22Rv1 (cell line): ENCODE results near the gene RHBDD2.

Source experiments
- ZFX ChIP-seq: fragments of 450-650 bp; IDR thresholded peaks from 2 replicates; pipeline ENCODE4 v1.6.1; 2017; ENCODE audit warnings: antibody characterized with exemption, borderline replicate concordance
- TF ChIP-seq, protein P1 (sequence below): fragments of 450-650 bp; IDR thresholded peaks from 2 replicates; pipeline ENCODE4 v1.5.1; 2017; ENCODE audit warnings: mild to moderate bottlenecking

- TF ChIP-seq, protein P1, sequence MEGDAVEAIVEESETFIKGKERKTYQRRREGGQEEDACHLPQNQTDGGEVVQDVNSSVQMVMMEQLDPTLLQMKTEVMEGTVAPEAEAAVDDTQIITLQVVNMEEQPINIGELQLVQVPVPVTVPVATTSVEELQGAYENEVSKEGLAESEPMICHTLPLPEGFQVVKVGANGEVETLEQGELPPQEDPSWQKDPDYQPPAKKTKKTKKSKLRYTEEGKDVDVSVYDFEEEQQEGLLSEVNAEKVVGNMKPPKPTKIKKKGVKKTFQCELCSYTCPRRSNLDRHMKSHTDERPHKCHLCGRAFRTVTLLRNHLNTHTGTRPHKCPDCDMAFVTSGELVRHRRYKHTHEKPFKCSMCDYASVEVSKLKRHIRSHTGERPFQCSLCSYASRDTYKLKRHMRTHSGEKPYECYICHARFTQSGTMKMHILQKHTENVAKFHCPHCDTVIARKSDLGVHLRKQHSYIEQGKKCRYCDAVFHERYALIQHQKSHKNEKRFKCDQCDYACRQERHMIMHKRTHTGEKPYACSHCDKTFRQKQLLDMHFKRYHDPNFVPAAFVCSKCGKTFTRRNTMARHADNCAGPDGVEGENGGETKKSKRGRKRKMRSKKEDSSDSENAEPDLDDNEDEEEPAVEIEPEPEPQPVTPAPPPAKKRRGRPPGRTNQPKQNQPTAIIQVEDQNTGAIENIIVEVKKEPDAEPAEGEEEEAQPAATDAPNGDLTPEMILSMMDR = no peak
- TF ChIP-seq ZFX = no peak
Observed at GRCh38 chr7:75870557-75871161, 8.2 kb upstream of the RHBDD2 start.
